ENCODE measurements around the gene LSM4.
"Not testable (repeated sequence)": the region's sequence is repeated elsewhere in the genome, so short reads cannot be mapped to it uniquely, and the experiment has no call there.

The LSM4 gene

DNA sequence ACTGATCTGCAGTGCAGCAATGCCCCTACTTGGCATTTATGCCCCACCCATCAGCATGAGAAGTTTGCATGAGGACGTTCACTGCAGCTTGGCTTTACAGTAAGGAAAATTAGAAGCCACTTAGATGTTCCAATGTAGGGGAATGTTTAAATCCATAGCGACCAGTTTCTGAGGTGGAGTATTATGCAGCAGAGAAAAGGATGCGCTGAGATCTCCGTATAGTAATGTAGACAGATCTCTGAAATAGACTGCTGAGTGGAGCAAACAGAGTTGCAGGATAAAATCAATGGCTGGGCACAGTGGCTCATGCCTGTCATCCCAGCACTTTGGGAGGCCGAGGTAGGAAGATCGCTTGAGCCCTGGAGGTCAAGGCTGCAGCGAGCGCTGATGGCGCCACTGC lies 27.6 kb upstream of the LSM4 start:
- H2BK5ac ChIP-seq (ENCODE audit: low read depth, low read length, poor library complexity), result no peak overlapping the region
- no peak for DNase-seq
- H3K9ac ChIP-seq (ENCODE audit: low read length), result no peak overlapping the region
- H4K8ac ChIP-seq (ENCODE audit: low read depth, low read length), result no peak overlapping the region
- no peak overlapping the region for H3K23ac ChIP-seq (ENCODE audit: low read length)
- no peak overlapping the region for H4K12ac ChIP-seq (ENCODE audit: low read depth, low read length)
- H3K14ac ChIP-seq (ENCODE audit: low read length), result no peak overlapping the region
- H3K4me3 ChIP-seq (ENCODE audit: low read depth, low read length), result no peak overlapping the region
- no peak overlapping the region for H4K91ac ChIP-seq (ENCODE audit: low read depth, low read length)
- no peak overlapping the region for H3K4me2 ChIP-seq (ENCODE audit: low read length)
- H3K27ac ChIP-seq (ENCODE audit: low read depth, low read length), result no peak overlapping the region
- H2BK12ac ChIP-seq (ENCODE audit: low read length), result no peak overlapping the region
- no peaks in the 10 kb centered on the region for H3K4me1 ChIP-seq (ENCODE audit: control insufficient read depth in 1 of 2, insufficient read depth in 2 of 2, low read length in 2 of 2)
- no peak overlapping the region for H3K4ac ChIP-seq (ENCODE audit: low read depth, low read length)
- H3K27me3 ChIP-seq (ENCODE audit: insufficient read depth, low read length), result no peaks in the 10 kb centered on the region
- H2AK5ac ChIP-seq (ENCODE audit: low read length), result no peak overlapping the region
- H3K79me1 ChIP-seq (ENCODE audit: low read length), result no peaks in the 10 kb centered on the region
- no peak overlapping the region for H2BK120ac ChIP-seq (ENCODE audit: insufficient read depth, low read length, poor library complexity)
- no peak overlapping the region for H2AFZ ChIP-seq (ENCODE audit: insufficient read depth, low read length, poor library complexity)
- H3K9me3 ChIP-seq (ENCODE audit: insufficient read depth, low read depth, low read length), result no peaks in the 10 kb centered on the region
- H3K18ac ChIP-seq (ENCODE audit: low read length), result no peak overlapping the region
- H3K79me2 ChIP-seq (ENCODE audit: control insufficient read depth, insufficient read depth, low read length, poor library complexity), result no peaks in the 10 kb centered on the region
- WGBS (ENCODE audit: extremely low coverage, insufficient coverage, insufficient read length), result no CpG with 5 or more reads among the region's 9 CpGs
- no peaks in the 10 kb centered on the region for H3K36me3 ChIP-seq (ENCODE audit: control insufficient read depth in 1 of 2, insufficient read depth in 2 of 2, low read length in 2 of 2)

DNA sequence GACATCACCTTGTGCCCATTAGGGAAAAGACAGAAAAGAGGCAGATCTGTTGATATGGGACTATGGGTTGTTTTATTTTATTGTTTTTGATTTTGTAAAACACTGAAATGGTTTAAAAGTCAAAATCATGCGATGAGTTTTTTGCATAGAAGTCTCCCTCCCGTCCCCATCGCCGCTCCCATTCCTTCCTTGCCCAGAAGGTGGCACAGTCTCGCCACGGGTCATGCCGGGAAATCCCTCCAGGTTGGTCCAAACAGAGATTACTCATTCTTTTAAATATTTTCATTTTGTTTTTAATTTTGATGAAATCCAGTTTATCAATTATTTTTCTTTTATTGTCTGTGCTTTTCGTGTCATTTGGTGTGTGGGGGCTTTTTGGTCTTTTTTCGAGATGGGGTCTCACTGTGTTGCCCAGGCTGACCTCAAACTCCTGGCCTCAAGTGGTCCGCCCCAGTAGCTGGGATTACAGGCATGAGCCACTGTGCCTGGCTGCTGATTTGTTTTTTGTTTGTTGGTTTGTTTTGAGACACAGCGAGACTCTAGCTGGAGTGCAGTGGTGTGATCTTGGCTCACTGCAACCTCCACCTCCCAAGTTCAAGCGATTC lies 26.8 kb upstream of the LSM4 start:
- Histone ChIP-seq H2BK12ac (ENCODE audit: low read length) (no peak overlapping the region), H3K14ac (ENCODE audit: low read length) (no peak overlapping the region), H2AFZ (ENCODE audit: insufficient read depth, low read length, poor library complexity) (no peak overlapping the region), H2AK5ac (ENCODE audit: low read length) (no peak overlapping the region), H3K79me2 (ENCODE audit: control insufficient read depth, insufficient read depth, low read length, poor library complexity) (no peaks in the 10 kb centered on the region), H3K36me3 (ENCODE audit: control insufficient read depth in 1 of 2, insufficient read depth in 2 of 2, low read length in 2 of 2) (no peaks in the 10 kb centered on the region), H3K23ac (ENCODE audit: low read length) (no peak overlapping the region), H4K8ac (ENCODE audit: low read depth, low read length) (no peak overlapping the region), H3K4me3 (ENCODE audit: low read depth, low read length) (no peak overlapping the region), H3K79me1 (ENCODE audit: low read length) (no peaks in the 10 kb centered on the region), H3K4me1 (ENCODE audit: control insufficient read depth in 1 of 2, insufficient read depth in 2 of 2, low read length in 2 of 2) (no peaks in the 10 kb centered on the region), H4K12ac (ENCODE audit: low read depth, low read length) (no peak overlapping the region), H3K4me2 (ENCODE audit: low read length) (no peak overlapping the region), H3K27me3 (ENCODE audit: insufficient read depth, low read length) (no peaks in the 10 kb centered on the region), H3K9me3 (ENCODE audit: insufficient read depth, low read depth, low read length) (no peaks in the 10 kb centered on the region), H3K9ac (ENCODE audit: low read length) (no peak overlapping the region), H2BK120ac (ENCODE audit: insufficient read depth, low read length, poor library complexity) (no peak overlapping the region), H2BK5ac (ENCODE audit: low read depth, low read length, poor library complexity) (no peak overlapping the region), H3K4ac (ENCODE audit: low read depth, low read length) (no peak overlapping the region), H3K27ac (ENCODE audit: low read depth, low read length) (no peak overlapping the region), H3K18ac (ENCODE audit: low read length) (no peak overlapping the region), H4K91ac (ENCODE audit: low read depth, low read length) (no peak overlapping the region)
- DNase-seq, result peak; percentile 47 to 76
- WGBS (ENCODE audit: extremely low coverage, insufficient coverage, insufficient read length), result no CpG with 5 or more reads among the region's 12 CpGs

DNA sequence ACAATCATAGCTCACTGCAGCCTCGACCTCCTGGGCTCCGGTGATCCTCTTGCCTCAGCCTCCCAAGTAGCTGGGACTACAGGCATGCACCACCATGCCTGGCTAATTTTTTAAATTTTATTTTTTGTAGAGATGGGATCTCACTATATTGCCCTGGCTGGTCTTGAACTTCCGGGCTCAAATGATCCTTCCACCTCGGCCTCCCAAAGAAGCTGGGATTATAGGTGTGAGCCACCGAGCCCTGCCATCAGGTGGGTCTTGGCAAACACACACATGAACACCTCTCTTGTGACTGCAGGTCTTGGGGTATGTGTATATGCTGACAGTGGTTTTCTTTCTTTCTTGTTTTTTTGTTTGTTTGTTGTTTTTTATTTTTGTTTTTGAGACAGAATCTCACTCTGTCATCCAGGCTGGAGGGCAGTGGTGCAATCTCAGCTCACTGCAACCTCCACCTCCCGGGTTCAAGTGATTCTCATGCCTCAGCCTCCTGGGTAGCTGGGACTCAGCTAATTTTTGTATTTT lies 26.0 kb upstream of the LSM4 start:
- not testable (repeated sequence) for H3K27ac ChIP-seq (ENCODE audit: low read depth, low read length)

DNA sequence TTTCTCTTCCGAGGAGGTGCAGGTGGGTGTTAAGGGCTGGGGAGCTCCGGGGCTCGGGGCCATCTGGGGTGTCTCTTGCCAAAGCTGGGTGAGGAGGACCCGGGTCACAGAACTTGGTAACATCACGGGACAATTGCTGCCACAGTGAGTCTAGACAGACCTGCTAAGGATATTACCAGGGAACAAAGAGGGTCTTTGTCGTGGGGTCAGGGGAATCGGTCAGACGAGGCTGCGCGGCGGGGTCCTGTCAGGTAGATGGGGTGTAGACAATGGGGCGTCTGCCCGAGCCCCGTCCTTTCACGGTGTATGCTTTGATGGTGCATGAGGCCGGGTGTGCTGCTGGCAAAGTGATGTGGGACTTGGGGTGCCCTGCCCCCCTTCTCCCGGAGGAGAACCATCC lies 25.3 kb upstream of the LSM4 start:
- Histone ChIP-seq H3K4me2 (ENCODE audit: low read length) (no peak overlapping the region), H3K27me3 (ENCODE audit: insufficient read depth, low read length) (no peaks in the 10 kb centered on the region), H3K14ac (ENCODE audit: low read length) (no peak overlapping the region), H3K27ac (ENCODE audit: low read depth, low read length) (no peak overlapping the region), H4K8ac (ENCODE audit: low read depth, low read length) (no peak overlapping the region), H2BK12ac (ENCODE audit: low read length) (peak overlapping the region; percentile 13), H2BK120ac (ENCODE audit: insufficient read depth, low read length, poor library complexity) (no peak overlapping the region), H2BK5ac (ENCODE audit: low read depth, low read length, poor library complexity) (no peak overlapping the region), H3K79me1 (ENCODE audit: low read length) (no peaks in the 10 kb centered on the region), H3K9ac (ENCODE audit: low read length) (no peak overlapping the region), H2AFZ (ENCODE audit: insufficient read depth, low read length, poor library complexity) (no peak overlapping the region), H3K4me1 (ENCODE audit: control insufficient read depth in 1 of 2, insufficient read depth in 2 of 2, low read length in 2 of 2) (peaks cover 0 to 1% of the 10 kb centered on the region in 2 experiments), H3K79me2 (ENCODE audit: control insufficient read depth, insufficient read depth, low read length, poor library complexity) (no peaks in the 10 kb centered on the region), H3K4ac (ENCODE audit: low read depth, low read length) (no peak overlapping the region), H3K18ac (ENCODE audit: low read length) (no peak overlapping the region), H4K91ac (ENCODE audit: low read depth, low read length) (no peak overlapping the region), H3K23ac (ENCODE audit: low read length) (no peak overlapping the region), H3K4me3 (ENCODE audit: low read depth, low read length) (no peak overlapping the region), H4K12ac (ENCODE audit: low read depth, low read length) (no peak overlapping the region), H3K9me3 (ENCODE audit: insufficient read depth, low read depth, low read length) (no peaks in the 10 kb centered on the region), H2AK5ac (ENCODE audit: low read length) (no peak overlapping the region), H3K36me3 (ENCODE audit: control insufficient read depth in 1 of 2, insufficient read depth in 2 of 2, low read length in 2 of 2) (no peaks in the 10 kb centered on the region)
- no peak for DNase-seq
- WGBS (ENCODE audit: extremely low coverage, insufficient coverage, insufficient read length), result no CpG with 5 or more reads among the region's 17 CpGs

More for the DNA sequence above, 26.0 kb upstream of the LSM4 start:
- H3K27me3 ChIP-seq (ENCODE audit: insufficient read depth, low read length); DNase-seq; H2BK12ac ChIP-seq (ENCODE audit: low read length); H3K4me1 ChIP-seq (ENCODE audit: control insufficient read depth in 1 of 2, insufficient read depth in 2 of 2, low read length in 2 of 2); H4K91ac ChIP-seq (ENCODE audit: low read depth, low read length); H3K4me2 ChIP-seq (ENCODE audit: low read length); H2BK120ac ChIP-seq (ENCODE audit: insufficient read depth, low read length, poor library complexity); H3K79me1 ChIP-seq (ENCODE audit: low read length); H4K8ac ChIP-seq (ENCODE audit: low read depth, low read length); H2AK5ac ChIP-seq (ENCODE audit: low read length); H3K9me3 ChIP-seq (ENCODE audit: insufficient read depth, low read depth, low read length); H3K9ac ChIP-seq (ENCODE audit: low read length); H3K79me2 ChIP-seq (ENCODE audit: control insufficient read depth, insufficient read depth, low read length, poor library complexity); H3K36me3 ChIP-seq (ENCODE audit: control insufficient read depth in 1 of 2, insufficient read depth in 2 of 2, low read length in 2 of 2); H2BK5ac ChIP-seq (ENCODE audit: low read depth, low read length, poor library complexity); H3K4ac ChIP-seq (ENCODE audit: low read depth, low read length); H3K14ac ChIP-seq (ENCODE audit: low read length); H3K23ac ChIP-seq (ENCODE audit: low read length); H2AFZ ChIP-seq (ENCODE audit: insufficient read depth, low read length, poor library complexity); H3K18ac ChIP-seq (ENCODE audit: low read length); H4K12ac ChIP-seq (ENCODE audit: low read depth, low read length); H3K4me3 ChIP-seq (ENCODE audit: low read depth, low read length): not testable (repeated sequence)
- no CpG with 5 or more reads among the region's 6 CpGs for WGBS (ENCODE audit: extremely low coverage, insufficient coverage, insufficient read length)

Data from trophoblast cell (in vitro differentiated cells and primary cell).